Subcutaneous adipose tissue (tissue), 4 donors: ENCODE results near the gene LYG1. TPM values are rescaled to one million over a fixed set of nuclear protein-coding genes. Genes with fewer than 3 reads are reported as not detected.

Source experiments
- total RNA-seq, 4 donors: library from RNA; depleted of rRNA; stranded (reverse); fragments of >200 nt; gene quantifications; one replicate each; pipeline ENCODE4 v1.1.0, GENCODE V29; 2016
- TF ChIP-seq, protein P1 (sequence below): fragments of 450-650 bp; IDR thresholded peaks from one replicate; pipeline ENCODE4 v1.5.1; 2016; ENCODE audit warnings: low read depth, mild to moderate bottlenecking, control low read depth, antibody characterized with exemption, moderate library complexity

LYG1 gene
- total RNA-seq, 4 donors from 2014 or later, result 0.51 to 4.0 (median 1.8) TPM; not detected in 1

DNA sequence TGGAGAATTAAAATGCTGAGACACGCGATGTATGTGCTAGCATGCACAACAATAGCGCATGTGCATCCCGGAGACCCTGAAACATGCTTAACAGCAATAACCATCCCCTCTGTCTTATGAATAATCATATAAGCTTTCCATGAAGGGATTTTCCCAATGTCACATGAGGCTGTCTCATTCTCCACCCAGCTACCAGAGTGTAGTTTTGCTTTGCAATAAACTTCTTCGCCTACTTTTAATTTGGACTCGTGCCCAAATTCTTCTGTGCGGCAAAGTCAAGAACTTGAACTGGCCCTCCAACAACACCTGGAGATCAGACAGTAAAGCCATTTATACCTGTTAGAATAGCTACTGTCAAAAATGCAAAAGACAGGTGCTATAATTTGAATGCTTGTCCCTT is 15.5 kb downstream of the LYG1 start:
- TF ChIP-seq, protein P1, sequence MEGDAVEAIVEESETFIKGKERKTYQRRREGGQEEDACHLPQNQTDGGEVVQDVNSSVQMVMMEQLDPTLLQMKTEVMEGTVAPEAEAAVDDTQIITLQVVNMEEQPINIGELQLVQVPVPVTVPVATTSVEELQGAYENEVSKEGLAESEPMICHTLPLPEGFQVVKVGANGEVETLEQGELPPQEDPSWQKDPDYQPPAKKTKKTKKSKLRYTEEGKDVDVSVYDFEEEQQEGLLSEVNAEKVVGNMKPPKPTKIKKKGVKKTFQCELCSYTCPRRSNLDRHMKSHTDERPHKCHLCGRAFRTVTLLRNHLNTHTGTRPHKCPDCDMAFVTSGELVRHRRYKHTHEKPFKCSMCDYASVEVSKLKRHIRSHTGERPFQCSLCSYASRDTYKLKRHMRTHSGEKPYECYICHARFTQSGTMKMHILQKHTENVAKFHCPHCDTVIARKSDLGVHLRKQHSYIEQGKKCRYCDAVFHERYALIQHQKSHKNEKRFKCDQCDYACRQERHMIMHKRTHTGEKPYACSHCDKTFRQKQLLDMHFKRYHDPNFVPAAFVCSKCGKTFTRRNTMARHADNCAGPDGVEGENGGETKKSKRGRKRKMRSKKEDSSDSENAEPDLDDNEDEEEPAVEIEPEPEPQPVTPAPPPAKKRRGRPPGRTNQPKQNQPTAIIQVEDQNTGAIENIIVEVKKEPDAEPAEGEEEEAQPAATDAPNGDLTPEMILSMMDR, result no peak

- TF ChIP-seq, protein P1, result no peak
These were observed 20.9 kb downstream of the LYG1 start for GRCh38 chr2:99279969-99280695.

- TF ChIP-seq, protein P1, result no peak
These were observed 22.2 kb downstream of the LYG1 start for GRCh38 chr2:99278793-99279291.

DNA sequence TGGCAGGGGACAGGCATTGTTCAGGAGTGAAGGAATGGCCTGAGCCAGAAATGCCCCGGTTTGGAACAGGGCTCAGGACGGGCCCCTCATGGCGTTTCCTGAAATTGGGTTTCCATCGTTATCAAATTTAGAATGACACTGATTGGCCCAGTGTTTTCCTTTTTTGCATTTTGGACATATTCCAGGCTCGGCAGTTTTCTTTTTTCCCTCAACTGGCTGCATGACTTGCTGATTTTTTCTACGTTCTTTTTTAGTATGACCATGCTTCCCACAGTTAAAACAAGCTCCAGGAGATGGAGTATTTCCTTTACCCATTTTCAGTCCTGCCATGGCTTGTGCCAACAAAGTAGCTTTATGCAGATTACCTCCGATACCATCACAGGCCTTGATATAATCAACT is 25.1 kb downstream of the LYG1 start:
- TF ChIP-seq, protein P1, result no peak

- TF ChIP-seq, protein P1, result no peak
These were observed 39.8 kb downstream of the LYG1 start for GRCh38 chr2:99261242-99261641.

GRCh38 chr2:99260184-99260583 is 40.8 kb downstream of the LYG1 start:
- TF ChIP-seq, protein P1, result no peak

- TF ChIP-seq, protein P1, result no peak
These were observed 41.5 kb downstream of the LYG1 start for GRCh38 chr2:99259465-99259864.
